Measurements from ENCODE around the gene WDR48. TPM values are rescaled to one million over a fixed set of nuclear protein-coding genes. Genes with fewer than 3 reads are reported as not detected.

WDR48 gene
- total and polyA plus RNA-seq, 4 experiments from 2014 or later, result 32.6 to 69.8 (median 53.7) TPM

DNA sequence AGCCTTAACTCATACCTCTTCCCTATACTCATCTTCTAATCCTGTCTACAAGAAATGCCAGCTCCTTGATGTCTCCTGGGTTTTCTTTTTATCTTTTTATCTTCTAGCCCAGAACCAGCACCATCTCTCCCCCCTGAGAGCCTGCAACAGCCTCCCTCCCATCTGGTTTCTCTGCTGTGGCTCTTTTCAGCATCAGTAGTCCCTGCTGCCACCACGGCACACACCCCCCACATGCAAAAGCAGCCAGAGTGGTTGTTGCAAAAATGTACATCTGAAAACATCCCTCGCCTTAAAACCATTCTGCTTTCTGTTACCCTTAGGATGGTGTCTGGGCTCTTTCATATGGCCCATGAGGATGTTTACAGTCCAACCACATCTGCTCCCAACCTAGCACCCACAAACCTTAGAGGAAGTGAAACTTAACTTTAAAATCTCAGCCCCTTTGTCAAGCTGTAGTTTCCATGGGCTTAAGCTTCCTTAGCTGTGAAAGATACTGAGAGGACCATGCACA, 56.4 kb downstream of the WDR48 start:
- ChIA-PET CTCF (ENCODE audit: partially characterized antibody) (interaction anchor here (0.7 to 14.8 kb wide), 5 partner anchors 18 to 182 kb away, joined by 3 to 170 read pairs (median 8); no protein-coding TSS in a partner anchor), POLR2A (ENCODE audit: partially characterized antibody) (interaction anchor here (0.8 to 2.8 kb wide), 12 partner anchors 8 to 299 kb away, joined by 3 to 13 read pairs (median 4); partner anchors contain the start of gene RPSA)
- no peaks in the 10 kb centered on the region for H3K36me3 ChIP-seq (ENCODE audit: insufficient read depth, low read length)
- peak; percentile 55 to 61 (median 57) for DNase-seq
- Mint-ChIP-seq H3K9me3 (no peaks in the 10 kb centered on the region), H3K36me3 (peaks cover 0 to 10% of the 10 kb centered on the region in 2 donors), H3K27me3 (no peaks in the 10 kb centered on the region), H3K4me1 (peaks cover 35 to 54% (median 44%) of the 10 kb centered on the region in 4 donors), H3K27ac (peak overlapping the region; percentile 88 to 99 (median 96)), H3K4me3 (peak overlapping the region; percentile 87 to 99 (median 94))
- H3K9me3 ChIP-seq (ENCODE audit: control insufficient read depth in 1 of 2, low read length in 2 of 2), result no peaks in the 10 kb centered on the region
- H3K27me3 ChIP-seq (ENCODE audit: insufficient read depth, low read length), result no peaks in the 10 kb centered on the region
- peaks cover 45% of the 10 kb centered on the region for H3K4me1 ChIP-seq (ENCODE audit: insufficient read depth, low read length)
- peak overlapping the region; percentile 67 to 71 for H3K4me3 ChIP-seq (ENCODE audit: low read length in 2 of 2)
- intact Hi-C loops (cut with micrococcal nuclease), result loop anchor here (5.0 kb wide), 2 partner anchors 56 to 274 kb away; partner anchors contain the start of genes SCN11A, SLC25A38 and WDR48
- H3K27ac ChIP-seq (ENCODE audit: low read depth, low read length), result peak overlapping the region; percentile 76

DNA sequence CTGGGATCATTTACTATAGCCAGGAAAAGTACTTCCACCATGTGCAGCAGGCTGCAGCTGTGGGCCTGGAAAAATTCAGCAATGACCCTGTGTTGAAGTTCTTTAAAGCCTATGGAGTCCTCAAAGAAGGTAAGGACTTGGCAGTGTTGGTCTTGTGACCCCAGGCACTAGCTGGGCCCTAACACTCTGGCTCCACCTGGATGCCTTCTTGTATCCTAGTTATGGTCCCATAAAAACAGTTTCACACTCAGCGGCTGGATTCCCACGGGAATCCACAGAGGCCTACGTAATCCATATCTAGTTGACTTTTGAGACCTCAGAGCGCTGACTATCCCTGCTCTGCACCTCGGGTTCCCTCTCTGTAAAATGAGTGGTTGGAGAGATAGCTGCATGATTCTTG, 57.3 kb downstream of the WDR48 start:
- Mint-ChIP-seq H3K4me1 (peaks cover 32 to 47% (median 40%) of the 10 kb centered on the region in 4 donors), H3K9me3 (no peaks in the 10 kb centered on the region), H3K27ac (peak overlapping the region in 5 of 7 donors; percentile 48 to 99 (median 71)), H3K27me3 (no peaks in the 10 kb centered on the region), H3K36me3 (peaks cover 0 to 10% of the 10 kb centered on the region in 2 donors), H3K4me3 (peak overlapping the region in 4 of 8 donors; percentile 41 to 99 (median 96))
- Histone ChIP-seq H3K9me3 (ENCODE audit: control insufficient read depth in 1 of 2, low read length in 2 of 2) (no peaks in the 10 kb centered on the region), H3K4me3 (ENCODE audit: low read length in 2 of 2) (no peak overlapping the region), H3K36me3 (ENCODE audit: insufficient read depth, low read length) (no peaks in the 10 kb centered on the region), H3K4me1 (ENCODE audit: insufficient read depth, low read length) (peaks cover 40% of the 10 kb centered on the region), H3K27me3 (ENCODE audit: insufficient read depth, low read length) (no peaks in the 10 kb centered on the region), H3K27ac (ENCODE audit: low read depth, low read length) (no peak overlapping the region)
- intact Hi-C loops (cut with micrococcal nuclease), result loop anchor here (5.0 kb wide), 2 partner anchors 57 to 273 kb away; partner anchors contain the start of genes SCN11A, SLC25A38 and WDR48
- POLR2A ChIA-PET (ENCODE audit: partially characterized antibody), result interaction anchor here (1.2 to 2.2 kb wide), 8 partner anchors 7 to 298 kb away, joined by 3 to 13 read pairs (median 6); no protein-coding TSS in a partner anchor
- DNase-seq, result no peak
- CTCF ChIA-PET (ENCODE audit: partially characterized antibody), result interaction anchor here (1.4 to 14.8 kb wide), 4 partner anchors 17 to 181 kb away, joined by 3 to 170 read pairs (median 19); no protein-coding TSS in a partner anchor

DNA sequence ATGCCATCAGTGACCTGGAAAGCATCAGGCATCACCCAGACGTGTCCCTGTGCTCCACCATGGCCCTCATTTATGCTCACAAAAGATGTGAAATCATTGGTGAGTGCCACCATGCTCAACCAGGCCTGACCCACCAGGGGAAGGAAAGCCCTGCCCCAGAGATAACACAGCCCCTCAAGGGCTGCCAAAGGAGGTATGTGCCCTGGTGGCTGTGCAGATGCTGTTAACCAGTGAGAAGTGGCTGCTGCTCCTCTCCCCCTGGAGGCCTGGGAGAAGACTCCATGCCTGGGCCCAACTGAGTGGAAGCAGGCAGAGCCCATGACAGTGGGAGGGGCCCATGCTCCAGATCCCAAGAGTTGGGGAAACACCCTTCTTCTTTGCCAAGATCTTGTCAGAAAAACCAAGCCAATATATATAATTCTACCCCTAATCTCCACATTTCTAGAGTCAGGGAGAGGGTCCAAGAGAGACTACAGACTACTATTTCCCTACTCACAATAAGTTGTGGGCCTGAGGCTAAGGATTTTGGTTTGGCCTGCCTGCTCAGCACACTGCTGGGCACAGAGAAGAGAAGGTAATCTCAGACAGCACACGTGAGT, 58.3 kb downstream of the WDR48 start:
- no peaks in the 10 kb centered on the region for H3K36me3 ChIP-seq (ENCODE audit: insufficient read depth, low read length)
- no peak overlapping the region for H3K27ac ChIP-seq (ENCODE audit: low read depth, low read length)
- Mint-ChIP-seq H3K4me3 (no peak overlapping the region), H3K27ac (peak overlapping the region in 1 of 7 donors; percentile 19), H3K4me1 (peaks cover 28 to 37% (median 33%) of the 10 kb centered on the region in 4 donors), H3K36me3 (peaks cover 0 to 10% of the 10 kb centered on the region in 2 donors), H3K9me3 (no peaks in the 10 kb centered on the region), H3K27me3 (no peaks in the 10 kb centered on the region)
- intact Hi-C loops (cut with micrococcal nuclease), result no loop called here
- no peak overlapping the region for H3K4me3 ChIP-seq (ENCODE audit: low read length in 2 of 2)
- H3K27me3 ChIP-seq (ENCODE audit: insufficient read depth, low read length), result no peaks in the 10 kb centered on the region
- DNase-seq, result no peak
- peaks cover 31% of the 10 kb centered on the region for H3K4me1 ChIP-seq (ENCODE audit: insufficient read depth, low read length)
- ChIA-PET CTCF (ENCODE audit: partially characterized antibody) (interaction anchor here (0.7 to 14.8 kb wide), 4 partner anchors 9 to 180 kb away, joined by 3 to 170 read pairs (median 16); no protein-coding TSS in a partner anchor), POLR2A (ENCODE audit: partially characterized antibody) (interaction anchor here (0.5 kb wide), 1 partner anchor 63 kb away, joined by 3 read pairs; no protein-coding TSS in a partner anchor)
- H3K9me3 ChIP-seq (ENCODE audit: control insufficient read depth in 1 of 2, low read length in 2 of 2), result no peaks in the 10 kb centered on the region

DNA sequence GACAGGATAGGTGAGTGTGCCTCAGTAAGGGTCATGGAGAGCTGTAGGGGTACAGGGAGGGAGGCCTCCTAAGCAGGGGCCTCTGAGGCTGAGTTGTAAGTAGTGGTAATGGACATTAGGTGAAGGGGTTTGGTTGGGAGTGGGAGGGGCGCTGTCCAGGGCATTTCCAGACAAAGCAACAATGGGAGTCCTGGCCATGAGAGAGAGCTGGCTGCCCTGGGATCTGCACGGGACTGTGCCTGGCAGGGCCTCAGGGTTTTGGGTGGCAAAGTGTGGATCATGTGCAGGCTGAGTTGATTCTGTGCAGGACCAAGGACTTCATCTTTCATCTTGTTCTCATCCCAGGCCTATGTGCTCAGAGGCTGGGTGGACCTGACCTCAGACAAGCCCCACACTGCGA, 60.3 kb downstream of the WDR48 start:
- H3K4me1 Mint-ChIP-seq, result peaks cover 11 to 20% (median 16%) of the 10 kb centered on the region in 4 donors
- ChIA-PET POLR2A (ENCODE audit: partially characterized antibody) (no interaction called here), CTCF (ENCODE audit: partially characterized antibody) (no interaction called here)
- intact Hi-C loops (cut with micrococcal nuclease), result no loop called here
- Histone ChIP-seq H3K4me3 (ENCODE audit: low read length in 2 of 2) (no peak overlapping the region), H3K36me3 (ENCODE audit: insufficient read depth, low read length) (no peaks in the 10 kb centered on the region), H3K9me3 (ENCODE audit: control insufficient read depth in 1 of 2, low read length in 2 of 2) (no peaks in the 10 kb centered on the region), H3K27ac (ENCODE audit: low read depth, low read length) (no peak overlapping the region), H3K4me1 (ENCODE audit: insufficient read depth, low read length) (peaks cover 13% of the 10 kb centered on the region), H3K27me3 (ENCODE audit: insufficient read depth, low read length) (no peaks in the 10 kb centered on the region)
- H3K36me3 Mint-ChIP-seq, result peaks cover 0 to 10% of the 10 kb centered on the region in 2 donors
- no peaks in the 10 kb centered on the region for H3K27me3 Mint-ChIP-seq
- no peak overlapping the region for H3K4me3 Mint-ChIP-seq
- no peak for DNase-seq
- H3K27ac Mint-ChIP-seq, result peak overlapping the region in 1 of 7 donors; percentile 68
- H3K9me3 Mint-ChIP-seq, result no peaks in the 10 kb centered on the region

DNA sequence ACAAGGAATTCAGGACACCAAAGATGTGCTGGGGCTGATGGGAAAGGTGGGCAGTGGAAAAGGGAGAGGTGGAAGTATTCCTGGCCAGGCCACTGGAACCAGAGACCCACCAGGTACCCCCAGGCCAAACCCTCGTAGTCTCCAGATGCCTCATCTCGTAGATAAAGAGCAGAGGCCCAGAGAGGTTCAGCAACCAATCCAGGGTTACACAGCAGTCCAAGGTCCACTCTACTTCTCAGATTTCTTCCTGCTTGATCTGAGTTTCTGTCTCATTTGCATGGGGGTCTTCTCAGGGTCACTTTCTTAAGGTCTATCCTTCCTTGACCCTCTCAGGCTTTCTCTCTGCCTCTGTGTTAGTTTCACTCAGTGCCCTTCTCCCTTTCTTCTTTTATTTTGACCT, 60.7 kb downstream of the WDR48 start:
- Mint-ChIP-seq H3K9me3 (no peaks in the 10 kb centered on the region), H3K4me1 (peaks cover 11 to 20% (median 16%) of the 10 kb centered on the region in 4 donors), H3K36me3 (peaks cover 0 to 9% of the 10 kb centered on the region in 2 donors), H3K27me3 (no peaks in the 10 kb centered on the region), H3K27ac (no peak overlapping the region), H3K4me3 (no peak overlapping the region)
- CTCF ChIA-PET (ENCODE audit: partially characterized antibody), result interaction anchor here (24.3 kb wide), 1 partner anchor 177 kb away, joined by 471 read pairs; no protein-coding TSS in a partner anchor
- Histone ChIP-seq H3K9me3 (ENCODE audit: control insufficient read depth in 1 of 2, low read length in 2 of 2) (no peaks in the 10 kb centered on the region), H3K27ac (ENCODE audit: low read depth, low read length) (no peak overlapping the region), H3K27me3 (ENCODE audit: insufficient read depth, low read length) (no peaks in the 10 kb centered on the region), H3K36me3 (ENCODE audit: insufficient read depth, low read length) (no peaks in the 10 kb centered on the region), H3K4me1 (ENCODE audit: insufficient read depth, low read length) (peaks cover 13% of the 10 kb centered on the region), H3K4me3 (ENCODE audit: low read length in 2 of 2) (no peak overlapping the region)
- intact Hi-C loops (cut with micrococcal nuclease), result no loop called here
- DNase-seq, result no peak
- POLR2A ChIA-PET (ENCODE audit: partially characterized antibody), result no interaction called here

DNA sequence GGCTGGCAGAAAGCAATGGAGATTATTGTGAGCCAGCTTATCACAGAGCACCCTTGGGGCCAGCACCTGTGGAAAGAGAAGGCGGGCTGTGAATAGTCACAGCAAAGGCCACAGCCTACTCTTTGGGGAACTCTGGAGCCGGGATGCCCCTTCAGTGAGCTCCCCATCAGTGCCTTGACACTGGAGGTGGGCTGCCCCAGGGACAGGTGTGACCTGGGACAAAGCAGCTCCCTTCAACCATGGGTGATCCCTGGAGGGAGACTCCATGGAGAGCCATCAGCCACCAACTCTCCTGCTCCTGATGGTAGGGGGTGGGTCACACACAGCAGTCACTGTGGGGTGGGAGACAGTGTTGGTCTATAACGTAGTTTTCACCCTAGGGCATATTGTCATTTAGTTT, 61.5 kb downstream of the WDR48 start:
- ChIA-PET CTCF (ENCODE audit: partially characterized antibody) (interaction anchor here (24.3 kb wide), 1 partner anchor 176 kb away, joined by 471 read pairs; no protein-coding TSS in a partner anchor), POLR2A (ENCODE audit: partially characterized antibody) (no interaction called here)
- intact Hi-C loops (cut with micrococcal nuclease), result no loop called here

DNA sequence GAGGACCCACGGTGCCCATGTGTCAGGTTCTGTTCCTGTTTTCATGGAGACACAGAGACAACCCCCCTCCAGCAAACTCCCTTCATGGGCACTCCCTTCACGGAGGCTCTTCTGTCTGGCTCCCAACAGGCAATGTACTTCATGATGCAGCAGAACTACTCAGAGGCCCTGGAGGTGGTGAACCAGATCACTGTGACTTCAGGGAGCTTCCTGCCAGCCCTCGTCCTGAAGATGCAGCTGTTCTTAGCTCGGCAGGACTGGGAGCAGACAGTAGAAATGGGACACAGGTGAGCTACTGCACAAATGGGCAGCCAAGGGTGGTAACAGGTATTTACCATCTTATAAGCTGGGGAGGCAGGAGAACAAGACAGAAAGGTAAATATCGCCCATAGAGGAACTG, 62.6 kb downstream of the WDR48 start:
- Histone ChIP-seq H3K27me3 (ENCODE audit: insufficient read depth, low read length) (no peaks in the 10 kb centered on the region), H3K4me1 (ENCODE audit: insufficient read depth, low read length) (no peaks in the 10 kb centered on the region), H3K36me3 (ENCODE audit: insufficient read depth, low read length) (no peaks in the 10 kb centered on the region), H3K9me3 (ENCODE audit: control insufficient read depth in 1 of 2, low read length in 2 of 2) (no peaks in the 10 kb centered on the region), H3K27ac (ENCODE audit: low read depth, low read length) (no peak overlapping the region), H3K4me3 (ENCODE audit: low read length in 2 of 2) (no peak overlapping the region)
- H3K27me3 Mint-ChIP-seq, result no peaks in the 10 kb centered on the region
- no peaks in the 10 kb centered on the region for H3K36me3 Mint-ChIP-seq
- intact Hi-C loops (cut with micrococcal nuclease), result no loop called here
- H3K4me3 Mint-ChIP-seq, result no peak overlapping the region
- H3K4me1 Mint-ChIP-seq, result peaks cover 0 to under 1% (median under 1%) of the 10 kb centered on the region in 4 donors
- H3K27ac Mint-ChIP-seq, result no peak overlapping the region
- ChIA-PET POLR2A (ENCODE audit: partially characterized antibody) (no interaction called here), CTCF (ENCODE audit: partially characterized antibody) (interaction anchor here (4.6 to 24.3 kb wide), 2 partner anchors 12 to 175 kb away, joined by 20 to 471 read pairs; no protein-coding TSS in a partner anchor)
- no peak for DNase-seq
- H3K9me3 Mint-ChIP-seq, result no peaks in the 10 kb centered on the region

More for the DNA sequence above, 61.5 kb downstream of the WDR48 start:
- Mint-ChIP-seq H3K36me3 (peaks cover 0 to 1% of the 10 kb centered on the region in 2 donors), H3K4me3 (no peak overlapping the region), H3K27me3 (no peaks in the 10 kb centered on the region), H3K27ac (no peak overlapping the region), H3K9me3 (no peaks in the 10 kb centered on the region), H3K4me1 (peaks cover 7 to 12% (median 10%) of the 10 kb centered on the region in 4 donors)
- H3K9me3 ChIP-seq (ENCODE audit: control insufficient read depth in 1 of 2, low read length in 2 of 2), result no peaks in the 10 kb centered on the region
- H3K4me1 ChIP-seq (ENCODE audit: insufficient read depth, low read length), result peaks cover 8% of the 10 kb centered on the region
- no peaks in the 10 kb centered on the region for H3K27me3 ChIP-seq (ENCODE audit: insufficient read depth, low read length)
- H3K36me3 ChIP-seq (ENCODE audit: insufficient read depth, low read length), result no peaks in the 10 kb centered on the region
- no peak overlapping the region for H3K4me3 ChIP-seq (ENCODE audit: low read length in 2 of 2)
- H3K27ac ChIP-seq (ENCODE audit: low read depth, low read length), result no peak overlapping the region
- DNase-seq, result no peak
